Thyroid gland (tissue), 4 donors: ENCODE measurements around the gene SMS.
A peak's percentile ranks its signal among the peaks of the same experiment; 100 is the strongest.

Source experiments
- CTCF ChIP-seq, 6 experiments: fragments of 200-600 bp in 3 of 6; fragments of 450-650 bp in 3 of 6; sonication (generic) in 3 of 6; IDR thresholded peaks; one replicate each; pipeline ENCODE4 v1.5.1; 2016 to 2019; ENCODE audit warnings: antibody characterized with exemption in 6 of 6, mild to moderate bottlenecking in 2 of 6, inconsistent platforms in 1 of 6, moderate library complexity in 1 of 6
- POLR2A ChIP-seq, 2 donors: fragments of 450-650 bp; IDR thresholded peaks; one replicate each; pipeline ENCODE4 v1.6.1; 2017; ENCODE audit warnings: antibody characterized with exemption in 2 of 2, mild to moderate bottlenecking in 2 of 2, moderate library complexity in 1 of 2

- peak in 4 of 6 experiments; percentile 16 to 41 (median 32) for TF ChIP-seq CTCF (IDR thresholded peaks at IDR 0.05)
- TF ChIP-seq POLR2A (IDR thresholded peaks at IDR 0.05): no peak
Measured at GRCh38 chrX:21975812-21976211, 35.3 kb downstream of the SMS start.
